OCI-LY1 (cell line): ENCODE results near the gene CENPA.

Source experiments
- H2AFZ ChIP-seq: fragments of 200-600 bp; sonication (generic), shearing (Covaris generic); 2 replicates; pipeline ENCODE4 v1.6.0; 2014; ENCODE audit warnings: antibody characterized with exemption, mild to moderate bottlenecking, low read length
- H3F3A ChIP-seq: fragments of 200-600 bp; sonication (generic), shearing (Covaris generic); 2 replicates; pipeline ENCODE4 v1.6.0; 2014; ENCODE audit warnings: mild to moderate bottlenecking, antibody characterized with exemption, low read length, moderate library complexity; ENCODE audit not compliant: insufficient read depth
- H3K27ac ChIP-seq: fragments of 200-600 bp; sonication (generic); 2 replicates; pipeline ENCODE4 v1.5.1; 2014; ENCODE audit warnings: low read length, mixed run types, mild to moderate bottlenecking, low read depth; ENCODE audit not compliant: poor library complexity, severe bottlenecking
- H3K27me3 ChIP-seq: fragments of 200-600 bp; sonication (generic); 2 replicates; pipeline ENCODE4 v1.6.0; 2014; ENCODE audit warnings: antibody characterized with exemption, mild to moderate bottlenecking, low read length, moderate library complexity; ENCODE audit not compliant: insufficient read depth
- H3K36me3 ChIP-seq: fragments of 200-600 bp; sonication (generic); 2 replicates; pipeline ENCODE4 v1.6.1; 2014; ENCODE audit warnings: mild to moderate bottlenecking, antibody characterized with exemption, low read length, moderate library complexity, mixed read lengths; ENCODE audit not compliant: insufficient read depth
- H3K4me1 ChIP-seq: fragments of 200-600 bp; sonication (generic); 2 replicates; pipeline ENCODE4 v1.5.1; 2014; ENCODE audit warnings: mild to moderate bottlenecking, low read length, moderate library complexity; ENCODE audit not compliant: insufficient read depth, severe bottlenecking
- H3K4me2 ChIP-seq: fragments of 200-600 bp; sonication (generic), shearing (Covaris generic); 2 replicates; pipeline ENCODE4 v1.6.1; 2014; ENCODE audit warnings: low read length
- H3K4me3 ChIP-seq: fragments of 200-600 bp; sonication (generic); 2 replicates; pipeline ENCODE4 v1.5.1; 2014; ENCODE audit warnings: low read length, low read depth, mild to moderate bottlenecking, mixed read lengths; ENCODE audit not compliant: poor library complexity, severe bottlenecking
- H3K79me2 ChIP-seq: fragments of 200-600 bp; shearing (Covaris generic); 2 replicates; pipeline ENCODE4 v1.6.1; 2016; ENCODE audit warnings: mixed run types, low read length, mixed read lengths; ENCODE audit not compliant: insufficient read depth
- H3K9ac ChIP-seq: fragments of 200-600 bp; sonication (generic), shearing (Covaris generic); 2 replicates; pipeline ENCODE4 v1.6.1; 2014; ENCODE audit warnings: mild to moderate bottlenecking, low read length, mixed read lengths
- H3K9me2 ChIP-seq: fragments of 200-600 bp; sonication (generic), shearing (Covaris generic); 2 replicates; pipeline ENCODE4 v1.6.1; 2014; ENCODE audit warnings: low read depth, mild to moderate bottlenecking, low read length, mixed read lengths
- H3K9me3 ChIP-seq: fragments of 200-600 bp; shearing (Covaris generic); 2 replicates; pipeline ENCODE4 v1.6.1; 2014; ENCODE audit warnings: low read length, mixed read lengths
- H4K20me1 ChIP-seq: fragments of 200-600 bp; sonication (generic), shearing (Covaris generic); 2 replicates; pipeline ENCODE4 v1.6.0; 2016; ENCODE audit warnings: mild to moderate bottlenecking, low read length; ENCODE audit not compliant: insufficient read depth
- EZH2 ChIP-seq: fragments of 200-600 bp; sonication (generic), shearing (Covaris generic); IDR thresholded peaks from 2 replicates; pipeline ENCODE4 v1.8.0; 2017; ENCODE audit warnings: borderline replicate concordance, mixed run types, mild to moderate bottlenecking, antibody characterized with exemption, low read length, moderate library complexity, mixed read lengths
- TF ChIP-seq, protein P1 (sequence below): fragments of 200-600 bp; sonication (generic), shearing (Covaris generic); IDR thresholded peaks from 2 replicates; pipeline ENCODE4 v1.5.1; 2017; ENCODE audit warnings: mild to moderate bottlenecking, antibody characterized with exemption, low read length, moderate library complexity, mixed read lengths

CENPA gene

DNA sequence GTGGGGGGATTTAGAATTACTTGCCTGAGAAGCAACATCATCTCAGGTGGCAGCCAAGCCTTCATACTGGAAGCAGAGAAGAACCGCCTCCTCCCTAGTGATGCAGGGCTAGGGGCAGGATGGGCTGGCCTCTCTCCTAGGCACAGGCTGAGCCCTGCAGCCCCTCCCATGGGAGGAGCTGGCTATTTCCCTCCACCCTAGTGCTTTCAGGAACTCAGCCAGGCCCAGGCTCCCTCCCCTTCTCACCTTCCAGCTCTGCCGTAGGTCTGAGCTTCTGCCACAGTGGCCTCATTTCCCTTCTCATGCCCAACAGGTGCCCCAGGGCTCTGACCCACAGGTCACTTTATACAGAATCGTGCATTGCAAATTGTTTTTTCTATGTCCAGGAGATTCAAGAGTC lies 31.0 kb downstream of the CENPA start:
- Histone ChIP-seq H2AFZ (no peak overlapping the region), H3K9ac (no peak overlapping the region), H3K4me1 (no peaks in the 10 kb centered on the region), H3F3A (no peaks in the 10 kb centered on the region), H3K36me3 (no peaks in the 10 kb centered on the region), H3K27me3 (no peaks in the 10 kb centered on the region), H3K9me2 (no peaks in the 10 kb centered on the region), H3K4me3 (no peak overlapping the region), H4K20me1 (no peaks in the 10 kb centered on the region), H3K4me2 (no peak overlapping the region), H3K9me3 (no peaks in the 10 kb centered on the region), H3K79me2 (no peaks in the 10 kb centered on the region), H3K27ac (no peak overlapping the region)
- TF ChIP-seq, protein P1, sequence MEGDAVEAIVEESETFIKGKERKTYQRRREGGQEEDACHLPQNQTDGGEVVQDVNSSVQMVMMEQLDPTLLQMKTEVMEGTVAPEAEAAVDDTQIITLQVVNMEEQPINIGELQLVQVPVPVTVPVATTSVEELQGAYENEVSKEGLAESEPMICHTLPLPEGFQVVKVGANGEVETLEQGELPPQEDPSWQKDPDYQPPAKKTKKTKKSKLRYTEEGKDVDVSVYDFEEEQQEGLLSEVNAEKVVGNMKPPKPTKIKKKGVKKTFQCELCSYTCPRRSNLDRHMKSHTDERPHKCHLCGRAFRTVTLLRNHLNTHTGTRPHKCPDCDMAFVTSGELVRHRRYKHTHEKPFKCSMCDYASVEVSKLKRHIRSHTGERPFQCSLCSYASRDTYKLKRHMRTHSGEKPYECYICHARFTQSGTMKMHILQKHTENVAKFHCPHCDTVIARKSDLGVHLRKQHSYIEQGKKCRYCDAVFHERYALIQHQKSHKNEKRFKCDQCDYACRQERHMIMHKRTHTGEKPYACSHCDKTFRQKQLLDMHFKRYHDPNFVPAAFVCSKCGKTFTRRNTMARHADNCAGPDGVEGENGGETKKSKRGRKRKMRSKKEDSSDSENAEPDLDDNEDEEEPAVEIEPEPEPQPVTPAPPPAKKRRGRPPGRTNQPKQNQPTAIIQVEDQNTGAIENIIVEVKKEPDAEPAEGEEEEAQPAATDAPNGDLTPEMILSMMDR, result no peak
- TF ChIP-seq EZH2, result no peak

DNA sequence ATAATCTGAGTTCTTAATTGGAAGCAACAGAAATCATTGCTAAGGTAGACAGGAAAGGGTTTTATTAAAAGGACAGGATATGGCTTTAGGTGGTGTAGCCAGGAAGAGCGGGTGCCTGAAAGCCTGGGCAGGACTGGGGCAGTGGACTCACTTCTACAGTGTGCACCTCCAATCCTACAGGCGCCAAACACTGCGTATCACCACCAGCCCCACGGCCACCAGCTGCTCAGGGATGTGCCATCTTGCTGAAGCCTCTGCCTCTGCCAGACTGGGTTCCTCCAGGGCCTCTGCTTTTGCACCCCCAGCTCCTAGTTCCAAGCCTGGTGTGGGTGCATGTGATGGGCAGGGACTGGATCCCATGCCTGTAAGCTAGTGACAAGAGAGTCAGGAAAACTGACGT lies 32.4 kb downstream of the CENPA start:
- H3K9ac ChIP-seq, result no peak overlapping the region
- no peaks in the 10 kb centered on the region for H3F3A ChIP-seq
- H3K79me2 ChIP-seq, result no peaks in the 10 kb centered on the region
- H3K27ac ChIP-seq, result no peak overlapping the region
- TF ChIP-seq, protein P1, result no peak
- no peak for TF ChIP-seq EZH2
- no peak overlapping the region for H3K4me2 ChIP-seq
- H3K4me3 ChIP-seq, result no peak overlapping the region
- H2AFZ ChIP-seq, result no peak overlapping the region
- no peaks in the 10 kb centered on the region for H3K36me3 ChIP-seq
- H3K9me3 ChIP-seq, result no peaks in the 10 kb centered on the region
- H3K27me3 ChIP-seq, result no peaks in the 10 kb centered on the region
- no peaks in the 10 kb centered on the region for H3K9me2 ChIP-seq
- H3K4me1 ChIP-seq, result no peaks in the 10 kb centered on the region
- no peaks in the 10 kb centered on the region for H4K20me1 ChIP-seq

DNA sequence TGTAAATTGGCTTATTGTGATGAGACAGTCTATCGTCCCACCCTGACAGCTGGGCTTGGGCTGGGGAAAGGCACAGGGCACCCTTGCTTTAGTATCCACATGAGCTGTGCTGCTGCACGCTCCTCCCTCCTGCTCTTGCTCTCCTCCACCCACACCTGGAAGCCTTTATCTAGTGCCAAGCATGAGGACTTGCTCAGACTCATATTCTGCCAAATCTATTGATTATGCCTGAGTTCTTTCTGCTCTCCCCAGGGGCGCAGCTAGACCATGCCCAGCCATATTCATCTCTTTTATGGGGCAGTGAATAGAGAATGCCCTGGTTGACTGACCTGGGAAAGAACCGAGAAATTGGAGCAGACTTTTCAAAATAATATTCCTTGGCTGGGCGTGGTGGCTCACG lies 33.1 kb downstream of the CENPA start:
- Histone ChIP-seq H3K4me2 (no peak overlapping the region), H3F3A (no peaks in the 10 kb centered on the region), H3K27me3 (no peaks in the 10 kb centered on the region), H3K4me1 (no peaks in the 10 kb centered on the region), H2AFZ (no peak overlapping the region), H3K9me3 (no peaks in the 10 kb centered on the region), H3K79me2 (no peaks in the 10 kb centered on the region), H3K4me3 (no peak overlapping the region), H3K36me3 (no peaks in the 10 kb centered on the region), H3K27ac (no peak overlapping the region), H4K20me1 (no peaks in the 10 kb centered on the region), H3K9me2 (no peaks in the 10 kb centered on the region), H3K9ac (no peak overlapping the region)
- TF ChIP-seq EZH2, result no peak
- TF ChIP-seq, protein P1, result no peak
